K562 (cell line): ENCODE measurements around the gene ABCA7. TPM values are rescaled to one million over a fixed set of nuclear protein-coding genes. Genes with fewer than 3 reads are reported as not detected.

ENCODE experiments used
- ADNP ChIP-seq: fragments of 200-800 bp; sonication (Bioruptor generic); IDR thresholded peaks from 2 replicates; pipeline ENCODE4 v1.6.1; 2016; ENCODE audit warnings: missing genetic modification characterization, missing compliant biosample characterization
- ARID4B ChIP-seq: sonication (generic); formaldehyde crosslinking; IDR thresholded peaks from 2 replicates; pipeline ENCODE4 v1.8.0; 2022; ENCODE audit warnings: mild to moderate bottlenecking, missing genetic modification reagents
- CCNT2 ChIP-seq: IDR thresholded peaks from 2 replicates; pipeline ENCODE4 v1.6.1; 2011; ENCODE audit warnings: borderline replicate concordance, low read depth, mild to moderate bottlenecking, moderate library complexity, mixed read lengths, low read length; ENCODE audit not compliant: insufficient read length; ENCODE audit errors: extremely low read depth
- FOXA3 ChIP-seq, 2 experiments: fragments of 450-650 bp in 1 of 2; sonication (generic) in 1 of 2; formaldehyde crosslinking; IDR thresholded peaks in 1 of 2; conservative IDR thresholded peaks in 1 of 2; 2 replicates each; pipeline versions ENCODE4 v1.4.0 to v1.8.0; 2020 to 2022; ENCODE audit warnings: mild to moderate bottlenecking in 2 of 2, missing genetic modification reagents in 1 of 2
- MBD2 ChIP-seq: sonication (generic); IDR thresholded peaks from 2 replicates; pipeline ENCODE4 v1.6.1; 2016; ENCODE audit warnings: low read depth, borderline replicate concordance
- MTA3 ChIP-seq: fragments of 450-650 bp; formaldehyde crosslinking; IDR thresholded peaks from 2 replicates; pipeline ENCODE4 v1.6.1; 2017; ENCODE audit warnings: mild to moderate bottlenecking, borderline replicate concordance
- NCOA6 ChIP-seq: fragments of 450-650 bp; IDR thresholded peaks from 2 replicates; pipeline ENCODE4 v1.6.1; 2017; ENCODE audit warnings: mild to moderate bottlenecking
- PHTF2 ChIP-seq: fragments of 250-450 bp; sonication (Bioruptor Pico); IDR thresholded peaks from 2 replicates; pipeline ENCODE4 v1.5.0; 2021; ENCODE audit warnings: mild to moderate bottlenecking
- POLR2G ChIP-seq: fragments of 200-400 bp; formaldehyde crosslinking; IDR thresholded peaks from 2 replicates; pipeline ENCODE4 v1.6.1; 2017; ENCODE audit warnings: low read depth, mild to moderate bottlenecking, antibody characterized with exemption, low read length, moderate library complexity
- PTTG1 ChIP-seq: fragments of 450-650 bp; IDR thresholded peaks from 2 replicates; pipeline ENCODE4 v1.6.1; 2016; ENCODE audit warnings: low read depth, mild to moderate bottlenecking, missing genetic modification characterization, missing compliant biosample characterization
- SAFB2 ChIP-seq: fragments of 200-400 bp; formaldehyde crosslinking; IDR thresholded peaks from 2 replicates; pipeline ENCODE4 v1.6.1; 2018; ENCODE audit warnings: borderline replicate concordance, low read length, low read depth, moderate library complexity; ENCODE audit not compliant: severe bottlenecking
- SMARCA5 ChIP-seq: fragments of 450-650 bp; IDR thresholded peaks from 2 replicates; pipeline ENCODE4 v1.6.1; 2016
- ZNF407 ChIP-seq: fragments of 450-650 bp; IDR thresholded peaks from 2 replicates; pipeline ENCODE4 v1.6.1; 2016; ENCODE audit warnings: low read depth
- ZNF766 ChIP-seq: fragments of 200-800 bp; sonication (Bioruptor generic); conservative IDR thresholded peaks from 2 replicates; pipeline ENCODE4 v1.6.1; 2016; ENCODE audit warnings: missing genetic modification characterization, missing compliant biosample characterization
- polyA plus RNA-seq, 8 experiments: library from polyadenylated mRNA; depleted of rRNA in 4 of 8; stranded (reverse) in 5 of 8; unstranded in 3 of 8; fragments of >200 nt; fragmentation: Nextera tagmentation in 2 of 8; fragmentation: Illumina TruSeq in 1 of 8; extraction: Ambion mirVana in 2 of 8; extraction: Trizol in 1 of 8; gene quantifications; 2 replicates each; pipeline versions ENCODE4 v1.2.1 to v1.2.3, GENCODE V29; 2011 to 2014; ENCODE audit warnings: inconsistent platforms in 1 of 8, missing spikeins in 1 of 8
- total RNA-seq, 7 experiments: library from RNA; depleted of rRNA in 6 of 7; stranded (reverse); fragments of >200 nt in 6 of 7; fragmentation: Illumina TruSeq in 2 of 7; extraction: Trizol in 2 of 7; gene quantifications; 2 replicates each; pipeline versions ENCODE4 v1.2.1 to v1.2.3, GENCODE V29; 2011 to 2021; ENCODE audit warnings: low replicate concordance in 1 of 7

Gene ABCA7
- total and polyA plus RNA-seq, 9 of the 15 experiments (the other 6 are each of a cell fraction or from before 2014, with no cell fraction given), result 2.3 to 96.1 (median 31.2) TPM

GRCh38 chr19:1113030-1113985, 73.4 kb downstream of the ABCA7 start (continued):
- TF ChIP-seq NCOA6, result no peak
- TF ChIP-seq CCNT2, result peak; percentile 46
- TF ChIP-seq POLR2G, result peak; percentile 30
- peak; percentile 95 for TF ChIP-seq ARID4B (CRISPR knock-in tag)
- no peak for TF ChIP-seq ZNF766
- no peak for TF ChIP-seq ADNP
- TF ChIP-seq MTA3, result 0 out of 2 replicates have a peak, but pooled peaks have one; percentile 51
- TF ChIP-seq SAFB2, result no peak
- no peak for TF ChIP-seq ZNF407
- peak in 1 of 2 experiments; percentile 55; a peak in 1 of 4 replicates for TF ChIP-seq FOXA3 (CRISPR knock-in tag; conservative IDR thresholded peaks at IDR 0.05 in 1 of 2, IDR thresholded peaks at IDR 0.05 in 1 of 2)
- no peak for TF ChIP-seq PHTF2 (CRISPR knock-in tag)
- TF ChIP-seq SMARCA5, result peak; percentile 21; the same call in 1 of the 2 replicates
- TF ChIP-seq MBD2, result peak; percentile 58; the same call in 1 of the 2 replicates
- no peak for TF ChIP-seq PTTG1 (tag)
